ENCODE measurements around the gene RALA.

GRCh38 chr7:39683216-39683845 is 60.0 kb downstream of the RALA start:
- TF ChIP-seq, protein P1, sequence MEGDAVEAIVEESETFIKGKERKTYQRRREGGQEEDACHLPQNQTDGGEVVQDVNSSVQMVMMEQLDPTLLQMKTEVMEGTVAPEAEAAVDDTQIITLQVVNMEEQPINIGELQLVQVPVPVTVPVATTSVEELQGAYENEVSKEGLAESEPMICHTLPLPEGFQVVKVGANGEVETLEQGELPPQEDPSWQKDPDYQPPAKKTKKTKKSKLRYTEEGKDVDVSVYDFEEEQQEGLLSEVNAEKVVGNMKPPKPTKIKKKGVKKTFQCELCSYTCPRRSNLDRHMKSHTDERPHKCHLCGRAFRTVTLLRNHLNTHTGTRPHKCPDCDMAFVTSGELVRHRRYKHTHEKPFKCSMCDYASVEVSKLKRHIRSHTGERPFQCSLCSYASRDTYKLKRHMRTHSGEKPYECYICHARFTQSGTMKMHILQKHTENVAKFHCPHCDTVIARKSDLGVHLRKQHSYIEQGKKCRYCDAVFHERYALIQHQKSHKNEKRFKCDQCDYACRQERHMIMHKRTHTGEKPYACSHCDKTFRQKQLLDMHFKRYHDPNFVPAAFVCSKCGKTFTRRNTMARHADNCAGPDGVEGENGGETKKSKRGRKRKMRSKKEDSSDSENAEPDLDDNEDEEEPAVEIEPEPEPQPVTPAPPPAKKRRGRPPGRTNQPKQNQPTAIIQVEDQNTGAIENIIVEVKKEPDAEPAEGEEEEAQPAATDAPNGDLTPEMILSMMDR (IDR thresholded peaks at IDR 0.05; ENCODE audit: low read depth, low read length) = no peak
- TF ChIP-seq POLR2A (IDR thresholded peaks at IDR 0.05; ENCODE audit: extremely low read depth, insufficient read length) = no peak
- TF ChIP-seq MAX (IDR thresholded peaks at IDR 0.05; ENCODE audit: low read depth, low read length) = no peak
- no peak for TF ChIP-seq MYC (IDR thresholded peaks at IDR 0.05; ENCODE audit: low read depth, low read length)

All from NB4 (cell line).